Body of pancreas (tissue), 4 donors: ENCODE measurements around the gene SLC37A1.

Experiments
- POLR2A ChIP-seq, 3 donors: fragments of 450-650 bp; IDR thresholded peaks; one replicate each; pipeline ENCODE4 v1.6.1; 2016; ENCODE audit warnings: antibody characterized with exemption in 3 of 3, mild to moderate bottlenecking in 2 of 3
- TF ChIP-seq, protein P1 (sequence below), 7 experiments: fragments of 450-650 bp in 4 of 7; fragments of 200-600 bp in 3 of 7; sonication (generic) in 3 of 7; IDR thresholded peaks; one replicate each; pipeline ENCODE4 v1.5.1; 2016 to 2019; ENCODE audit warnings: antibody characterized with exemption in 7 of 7

DNA sequence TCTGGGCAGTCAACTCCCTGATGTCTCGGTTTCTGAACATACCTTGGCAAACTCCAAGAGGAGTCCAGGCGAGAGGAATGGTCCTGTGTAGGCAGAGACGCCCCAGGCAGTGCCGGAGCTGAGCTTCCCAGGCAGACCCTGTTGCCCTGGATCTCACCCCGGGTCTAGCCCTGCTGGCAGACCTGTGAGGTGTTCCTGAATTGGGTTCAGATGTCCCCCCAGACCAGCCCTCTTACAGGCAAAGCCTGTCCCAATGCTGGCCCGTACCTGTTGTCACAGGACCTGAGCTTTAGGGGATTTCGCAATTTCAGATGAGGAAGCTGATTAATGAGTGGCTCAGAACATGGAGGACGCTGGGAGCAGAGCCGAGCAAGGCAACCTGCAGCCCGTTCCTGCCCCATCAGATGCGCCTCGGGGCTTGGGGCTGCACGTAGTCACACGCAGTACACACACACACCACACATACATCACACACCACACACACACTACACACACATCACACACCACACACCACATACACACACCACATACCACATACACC, 101.2 kb downstream of the SLC37A1 start:
- TF ChIP-seq, protein P1, sequence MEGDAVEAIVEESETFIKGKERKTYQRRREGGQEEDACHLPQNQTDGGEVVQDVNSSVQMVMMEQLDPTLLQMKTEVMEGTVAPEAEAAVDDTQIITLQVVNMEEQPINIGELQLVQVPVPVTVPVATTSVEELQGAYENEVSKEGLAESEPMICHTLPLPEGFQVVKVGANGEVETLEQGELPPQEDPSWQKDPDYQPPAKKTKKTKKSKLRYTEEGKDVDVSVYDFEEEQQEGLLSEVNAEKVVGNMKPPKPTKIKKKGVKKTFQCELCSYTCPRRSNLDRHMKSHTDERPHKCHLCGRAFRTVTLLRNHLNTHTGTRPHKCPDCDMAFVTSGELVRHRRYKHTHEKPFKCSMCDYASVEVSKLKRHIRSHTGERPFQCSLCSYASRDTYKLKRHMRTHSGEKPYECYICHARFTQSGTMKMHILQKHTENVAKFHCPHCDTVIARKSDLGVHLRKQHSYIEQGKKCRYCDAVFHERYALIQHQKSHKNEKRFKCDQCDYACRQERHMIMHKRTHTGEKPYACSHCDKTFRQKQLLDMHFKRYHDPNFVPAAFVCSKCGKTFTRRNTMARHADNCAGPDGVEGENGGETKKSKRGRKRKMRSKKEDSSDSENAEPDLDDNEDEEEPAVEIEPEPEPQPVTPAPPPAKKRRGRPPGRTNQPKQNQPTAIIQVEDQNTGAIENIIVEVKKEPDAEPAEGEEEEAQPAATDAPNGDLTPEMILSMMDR (IDR thresholded peaks at IDR 0.05), result no peak
- peak in 2 of 3 donors; percentile 20 to 30 for TF ChIP-seq POLR2A (IDR thresholded peaks at IDR 0.05)
